GM19467 (cell line): Measurements from ENCODE around the gene DDTL.
A peak's percentile ranks its signal among the peaks of the same experiment; 100 is the strongest.
"Not testable (repeated sequence)": the region's sequence is repeated elsewhere in the genome, so short reads cannot be mapped to it uniquely, and the experiment has no call there.

Source experiments
- ATAC-seq: cut with Tn5 transposase; IDR thresholded peaks from one replicate; pipeline ENCODE4 v1.9.1; 2021; ENCODE audit warnings: mild to moderate bottlenecking, moderate library complexity; ENCODE audit not compliant: unreplicated experiment

DDTL gene

GRCh38 chr22:23966568-23966967, at the start of gene DDTL:
DDTL (plus strand) TSS chr22:23966888; CDS start chr22:23966915, 27 bp downstream.
- ATAC-seq: peak; percentile 94

- not testable (repeated sequence) for ATAC-seq
These were observed 46.4 kb upstream of the DDTL start for GRCh38 chr22:23920267-23920611.

DNA sequence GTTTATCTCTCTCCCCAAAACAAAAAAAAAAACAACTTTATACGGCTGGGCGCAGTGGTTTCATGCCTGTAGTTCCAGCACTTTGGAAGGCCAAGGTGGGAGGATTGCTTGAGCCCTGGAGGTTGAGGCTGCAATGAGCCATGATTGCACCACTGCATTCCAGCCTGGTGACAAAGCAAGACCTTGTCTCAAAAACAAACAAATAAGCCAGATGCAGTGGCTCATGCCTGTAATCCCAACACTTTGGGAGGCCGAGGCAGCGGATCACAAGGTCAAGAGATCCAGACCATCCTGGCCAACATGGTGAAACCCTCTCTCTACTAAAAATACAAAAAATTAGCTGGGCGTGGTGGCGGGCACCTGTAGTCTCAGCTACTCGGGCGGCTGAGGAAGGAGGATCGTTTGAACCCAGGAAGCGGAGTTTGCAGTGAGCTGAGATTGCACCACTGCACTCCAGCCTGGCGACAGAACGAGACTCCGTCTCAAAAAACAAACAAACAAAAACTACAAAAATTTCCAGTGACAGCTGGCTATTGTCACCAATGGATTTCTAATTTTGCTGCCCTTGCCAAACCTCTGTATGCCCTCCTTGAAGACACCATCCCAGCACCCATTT, 45.0 kb upstream of the DDTL start:
- ATAC-seq: not testable (repeated sequence)

- ATAC-seq: no peak
These were observed 43.8 kb upstream of the DDTL start for GRCh38 chr22:23922921-23923320.

GRCh38 chr22:23925020-23925606, 41.6 kb upstream of the DDTL start:
- ATAC-seq: no peak

DNA sequence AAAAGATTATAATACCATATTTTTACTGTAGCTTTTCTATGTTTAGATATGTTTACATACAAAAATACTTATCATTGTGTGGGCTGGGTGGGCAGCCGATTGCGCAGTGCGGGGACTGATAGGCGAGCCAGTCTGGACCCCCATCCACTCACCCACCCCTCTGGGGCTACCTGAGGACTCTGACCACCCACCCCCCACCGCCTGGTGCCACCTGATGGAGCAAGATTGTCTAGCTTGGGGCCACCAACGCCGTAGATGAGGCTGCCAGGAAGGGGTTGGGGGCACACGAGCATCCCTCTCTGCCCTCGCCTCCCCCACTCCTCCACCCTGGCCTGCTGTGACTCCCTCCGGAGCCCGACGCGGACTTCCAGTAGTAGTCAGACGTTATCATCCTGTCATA, 40.1 kb upstream of the DDTL start:
- no peak for ATAC-seq

DNA sequence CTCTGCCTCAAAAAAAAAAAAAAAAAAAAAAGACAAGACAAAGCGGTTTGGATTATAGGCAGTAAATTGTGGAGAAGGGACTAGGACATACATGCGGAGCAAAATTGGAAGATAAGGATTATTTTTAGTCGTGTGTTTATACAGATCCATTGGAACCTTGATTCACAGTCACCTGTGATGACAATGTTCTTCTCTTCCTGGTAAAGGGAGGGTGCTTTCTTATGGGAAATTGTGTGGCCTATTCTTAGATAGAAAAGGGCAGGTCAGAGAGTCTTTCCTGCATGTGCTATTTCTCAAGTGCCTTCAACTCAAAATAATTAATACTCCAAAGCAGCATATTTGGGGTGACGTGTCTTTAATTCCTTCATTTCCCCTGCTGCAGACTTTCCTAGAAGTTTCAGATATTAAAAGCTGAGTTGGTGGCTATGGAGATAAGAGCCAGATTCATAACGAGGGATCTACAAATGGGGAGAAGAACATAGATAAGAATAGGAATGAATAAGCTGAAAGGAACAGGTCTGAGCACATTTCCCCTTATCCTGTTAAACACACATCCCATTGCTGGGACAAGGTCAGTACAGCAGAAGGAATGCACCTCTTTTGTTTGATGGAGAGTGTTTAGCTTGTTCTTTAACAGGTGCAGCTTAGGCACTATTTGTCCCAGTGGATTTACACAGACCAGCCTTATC, 28.2 kb upstream of the DDTL start:
- no peak for ATAC-seq

DNA sequence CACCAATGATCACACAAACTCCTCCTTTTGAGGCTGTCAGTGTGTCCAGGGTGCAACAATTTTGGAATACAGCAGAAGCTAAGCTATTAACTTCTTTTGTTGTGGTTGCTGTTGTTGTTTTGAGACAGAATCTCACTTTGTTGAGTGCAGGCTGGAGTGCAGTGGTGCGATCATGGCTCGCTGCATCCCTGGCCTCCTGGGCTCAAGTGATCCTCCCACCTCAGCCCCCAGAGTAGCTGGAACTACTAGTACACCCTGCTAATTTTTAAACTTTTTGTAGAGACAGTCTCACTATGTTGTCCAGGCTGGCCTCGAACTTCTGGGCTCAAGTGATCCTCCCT, 27.7 kb upstream of the DDTL start:
- no peak for ATAC-seq

DNA sequence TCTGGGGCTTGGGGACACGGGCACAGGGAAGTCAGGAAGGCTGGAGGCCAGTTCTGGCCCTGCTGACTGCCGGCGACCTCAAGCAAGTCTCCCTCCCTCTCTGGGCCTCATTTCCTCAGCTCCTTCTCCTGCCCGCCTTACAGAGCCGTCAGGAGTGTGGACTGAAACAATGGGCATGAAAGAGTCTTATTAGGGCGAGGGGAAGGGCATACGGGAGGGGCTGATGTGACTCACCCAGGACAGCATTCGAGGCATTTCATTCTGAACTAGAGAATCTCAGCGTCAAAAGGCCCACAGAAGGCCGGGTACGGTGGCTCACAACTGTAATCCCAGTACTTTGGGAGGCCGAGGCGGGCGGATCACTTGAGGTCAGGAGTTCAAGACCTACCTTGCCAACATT, 26.5 kb upstream of the DDTL start:
- not testable (repeated sequence) for ATAC-seq

DNA sequence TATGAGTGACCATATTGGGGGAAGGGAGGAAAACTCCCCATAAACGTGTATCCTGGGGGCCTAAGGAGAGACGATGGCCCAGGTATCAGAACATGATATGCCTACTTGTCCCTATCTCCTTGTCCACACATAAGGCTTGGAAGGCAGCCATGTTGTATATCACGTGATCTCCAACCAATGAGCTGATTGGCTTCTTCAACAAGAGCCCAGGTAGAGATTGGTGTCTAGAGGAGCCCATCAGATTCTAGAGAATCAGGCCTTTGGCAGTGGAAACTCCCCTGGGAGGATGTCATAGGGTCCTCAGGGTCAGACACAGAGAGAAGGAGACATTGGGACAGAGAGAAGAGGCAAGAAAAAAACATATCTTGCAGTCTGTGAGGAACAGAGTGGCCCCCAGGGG, 19.3 kb upstream of the DDTL start:
- not testable (repeated sequence) for ATAC-seq

GRCh38 chr22:23949764-23950163, 16.9 kb upstream of the DDTL start:
- not testable (repeated sequence) for ATAC-seq

- not testable (repeated sequence) for ATAC-seq
These were observed 15.3 kb upstream of the DDTL start for GRCh38 chr22:23951383-23951782.

GRCh38 chr22:23952794-23953405, 13.8 kb upstream of the DDTL start:
- ATAC-seq: not testable (repeated sequence)

DNA sequence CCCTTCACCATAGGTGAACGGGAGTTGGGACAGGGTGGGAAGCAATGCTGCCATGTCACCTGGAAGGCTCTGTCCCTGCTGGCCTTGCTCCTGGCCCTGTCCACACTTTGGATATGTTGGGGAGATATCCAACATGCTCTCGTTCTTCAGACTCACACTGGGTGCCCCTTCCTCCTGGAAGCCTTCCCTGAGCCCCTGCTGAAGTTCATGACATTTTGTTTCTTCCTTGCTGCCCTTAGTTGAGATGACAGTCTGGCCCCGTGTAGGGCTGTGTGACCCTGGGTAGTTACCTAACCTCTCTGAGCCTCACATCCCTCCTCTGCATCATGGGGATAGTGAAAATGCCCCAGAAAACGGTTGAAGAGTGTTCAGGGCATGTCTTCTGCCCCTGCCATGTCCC, 13.2 kb upstream of the DDTL start:
- not testable (repeated sequence) for ATAC-seq

DNA sequence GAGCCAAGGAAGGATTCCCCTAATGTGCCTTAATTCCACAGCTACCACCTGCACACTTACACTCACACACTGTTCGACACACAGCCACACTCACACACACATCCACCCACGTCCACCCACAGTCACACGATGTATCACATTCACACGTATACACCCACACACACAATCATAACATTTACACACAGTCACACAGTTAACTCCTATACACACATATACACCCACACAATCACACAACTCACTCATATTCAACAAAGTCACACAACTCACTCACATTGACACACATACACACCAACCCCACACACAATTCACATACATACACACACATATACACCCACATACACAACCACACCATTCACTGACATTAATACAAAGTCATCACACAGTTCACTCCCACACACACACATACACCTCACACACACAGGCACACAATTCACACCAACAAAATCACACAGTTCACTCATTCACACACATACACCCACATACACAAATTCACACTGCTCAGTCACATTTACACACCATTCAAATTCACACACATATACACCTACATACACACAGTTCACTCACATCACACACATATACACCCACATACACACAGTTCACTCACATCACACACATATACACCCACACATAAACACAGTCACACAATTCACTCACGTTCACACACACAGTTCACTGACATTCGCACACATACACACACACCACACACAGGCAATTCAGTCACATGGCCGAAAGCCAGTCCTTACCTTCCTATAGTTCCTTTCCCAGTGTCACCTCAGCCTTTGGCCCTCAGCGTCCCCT, 12.3 kb upstream of the DDTL start:
- ATAC-seq: not testable (repeated sequence)

GRCh38 chr22:23954991-23955305, 11.7 kb upstream of the DDTL start:
- not testable (repeated sequence) for ATAC-seq

DNA sequence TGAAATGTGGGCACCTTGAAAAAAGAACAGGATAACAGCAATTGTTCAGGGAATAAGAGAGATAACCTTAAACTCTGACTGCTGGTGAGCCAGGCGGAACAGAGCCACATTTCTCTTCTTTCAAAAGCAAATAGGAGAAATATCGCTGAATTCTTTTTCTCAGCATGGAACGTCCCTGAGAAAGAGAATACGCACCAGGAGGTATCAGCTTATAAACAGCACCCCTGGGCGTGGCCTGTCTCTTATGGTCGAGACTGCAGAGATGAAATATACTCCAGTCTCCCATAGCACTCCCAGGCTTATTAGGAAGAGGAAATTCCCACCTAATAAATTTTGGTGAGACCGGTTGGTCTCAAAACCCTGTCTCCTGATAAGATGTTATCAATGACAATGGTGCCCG, 10.8 kb upstream of the DDTL start:
- not testable (repeated sequence) for ATAC-seq

DNA sequence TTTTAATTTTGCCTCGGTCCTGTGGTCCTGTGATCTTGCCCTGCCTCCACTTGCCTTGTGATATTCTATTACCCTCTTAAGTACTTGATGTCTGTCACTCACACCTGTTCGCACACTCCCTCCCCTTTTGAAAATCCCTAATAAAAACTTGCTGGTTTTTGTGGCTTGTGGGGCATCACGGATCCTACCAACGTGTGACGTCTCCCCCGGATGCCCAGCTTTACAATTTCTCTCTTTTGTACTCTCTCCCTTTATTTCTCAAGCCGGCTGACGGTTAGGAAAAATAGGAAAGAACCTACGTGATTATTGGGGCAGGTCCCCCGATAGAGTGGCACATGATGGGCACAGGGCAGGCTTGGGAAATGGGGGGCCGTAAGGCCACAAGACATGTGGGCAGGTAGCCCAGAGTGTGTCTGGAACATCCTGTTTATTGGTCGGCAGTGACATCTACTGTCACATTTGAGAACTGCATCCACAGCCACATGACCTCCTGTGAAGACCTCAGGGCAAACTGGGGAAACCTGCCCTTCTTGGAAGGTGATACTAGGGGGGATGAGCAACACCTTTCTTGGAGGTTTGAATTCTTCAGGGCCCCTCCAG, 10.3 kb upstream of the DDTL start:
- ATAC-seq: not testable (repeated sequence)

DNA sequence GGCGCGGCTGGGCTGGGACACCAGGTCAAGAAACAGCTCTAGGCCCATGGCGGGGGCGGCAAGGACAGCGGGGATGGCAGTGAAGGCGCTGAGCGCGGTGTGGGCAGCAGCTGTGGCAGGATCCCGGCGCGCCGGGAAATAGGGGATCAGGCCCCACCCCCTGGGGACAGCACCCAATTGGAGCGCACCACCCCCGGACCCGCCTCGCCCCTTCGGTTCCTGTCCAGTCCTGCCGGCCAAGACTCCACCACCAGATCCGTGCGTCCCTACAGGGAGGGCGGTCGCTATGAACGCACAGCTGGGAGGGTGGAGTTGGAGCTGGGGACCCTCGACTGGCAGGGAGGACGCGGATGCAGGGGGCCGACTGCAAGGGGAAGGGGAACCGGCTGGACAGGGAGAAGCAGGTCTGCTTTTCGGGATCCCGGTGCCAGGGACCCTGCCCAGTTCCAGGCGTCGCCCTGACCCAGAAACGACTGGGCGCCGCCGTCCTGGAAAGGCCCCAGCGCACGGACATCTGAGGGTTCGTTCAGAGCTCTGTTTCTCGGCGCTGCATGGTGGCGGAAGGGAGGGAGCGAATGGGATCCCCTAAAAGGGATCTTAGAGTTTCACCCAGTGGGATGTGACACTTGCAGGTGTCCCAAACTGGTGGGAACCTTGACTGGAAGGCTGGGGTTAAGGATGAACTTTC, 5.5 kb upstream of the DDTL start, which contains the start of gene GSTT2B:
GSTT2B (minus strand) TSS at position 112 of the 688 bp plus-strand sequence; CDS start at position 48, 64 bp downstream.
- ATAC-seq: not testable (repeated sequence)

DNA sequence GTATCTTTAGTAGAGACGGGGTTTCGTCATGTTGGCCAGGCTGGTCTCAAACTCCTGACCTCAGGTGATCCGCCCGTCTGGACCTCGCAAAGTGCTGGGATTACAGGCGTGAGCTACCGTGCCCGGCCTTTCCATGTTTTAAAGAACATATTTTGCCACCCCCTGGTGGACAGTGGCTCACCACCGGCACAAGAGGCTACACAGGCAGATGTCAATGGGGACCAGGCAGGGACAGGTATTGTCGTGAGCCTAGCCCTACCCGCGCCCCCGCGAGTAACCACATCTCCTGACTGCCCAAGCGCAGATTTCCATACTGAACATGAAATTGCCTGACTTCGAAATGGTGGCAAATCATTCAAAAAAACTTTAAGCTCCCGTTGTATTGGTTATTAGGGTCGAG, 594 bp upstream of the DDTL start:
- not testable (repeated sequence) for ATAC-seq
